Transverse colon (tissue), 4 donors: Measurements from ENCODE around the gene ZNF521.

Experiments
- EP300 ChIP-seq: sonication (generic); formaldehyde crosslinking; IDR thresholded peaks from one replicate; pipeline ENCODE4 v1.6.1; 2017; ENCODE audit warnings: antibody characterized with exemption, low read depth
- POLR2AphosphoS5 ChIP-seq, 3 donors: sonication (generic); formaldehyde crosslinking; IDR thresholded peaks; one replicate each; pipeline ENCODE4 v1.6.1; 2016; ENCODE audit warnings: antibody characterized with exemption in 3 of 3
- TF ChIP-seq, protein P1 (sequence below), 5 experiments: fragments of 200-600 bp in 3 of 5; fragments of 450-650 bp in 2 of 5; sonication (generic) in 3 of 5; IDR thresholded peaks; 1 replicate in 2 of 5; 2 replicates in 3 of 5; pipeline ENCODE4 v1.5.1; 2016 to 2017; ENCODE audit warnings: antibody characterized with exemption in 5 of 5, inconsistent platforms in 3 of 5, mild to moderate bottlenecking in 2 of 5, moderate library complexity in 1 of 5

DNA sequence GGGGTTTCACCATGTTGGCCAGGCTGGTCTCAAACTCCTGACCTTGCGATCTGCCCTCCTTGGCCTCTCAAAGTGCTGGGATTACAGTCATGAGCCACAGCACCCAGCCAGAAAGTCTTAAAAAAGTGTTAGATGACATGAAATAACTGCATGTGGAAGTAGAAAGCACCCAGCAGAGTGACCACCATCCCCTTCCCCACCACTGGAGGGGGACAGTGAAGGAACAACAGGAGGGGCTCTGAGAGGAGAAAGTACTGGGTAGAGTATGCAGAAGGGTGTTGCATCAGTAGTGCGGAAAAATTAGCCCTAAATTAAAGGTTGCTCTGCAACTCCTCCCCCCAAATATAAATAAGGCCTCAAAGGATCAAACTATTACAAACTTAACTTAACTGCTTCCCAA is 230.5 kb downstream of the ZNF521 start:
- TF ChIP-seq, protein P1, sequence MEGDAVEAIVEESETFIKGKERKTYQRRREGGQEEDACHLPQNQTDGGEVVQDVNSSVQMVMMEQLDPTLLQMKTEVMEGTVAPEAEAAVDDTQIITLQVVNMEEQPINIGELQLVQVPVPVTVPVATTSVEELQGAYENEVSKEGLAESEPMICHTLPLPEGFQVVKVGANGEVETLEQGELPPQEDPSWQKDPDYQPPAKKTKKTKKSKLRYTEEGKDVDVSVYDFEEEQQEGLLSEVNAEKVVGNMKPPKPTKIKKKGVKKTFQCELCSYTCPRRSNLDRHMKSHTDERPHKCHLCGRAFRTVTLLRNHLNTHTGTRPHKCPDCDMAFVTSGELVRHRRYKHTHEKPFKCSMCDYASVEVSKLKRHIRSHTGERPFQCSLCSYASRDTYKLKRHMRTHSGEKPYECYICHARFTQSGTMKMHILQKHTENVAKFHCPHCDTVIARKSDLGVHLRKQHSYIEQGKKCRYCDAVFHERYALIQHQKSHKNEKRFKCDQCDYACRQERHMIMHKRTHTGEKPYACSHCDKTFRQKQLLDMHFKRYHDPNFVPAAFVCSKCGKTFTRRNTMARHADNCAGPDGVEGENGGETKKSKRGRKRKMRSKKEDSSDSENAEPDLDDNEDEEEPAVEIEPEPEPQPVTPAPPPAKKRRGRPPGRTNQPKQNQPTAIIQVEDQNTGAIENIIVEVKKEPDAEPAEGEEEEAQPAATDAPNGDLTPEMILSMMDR (IDR thresholded peaks at IDR 0.05): no peak
- TF ChIP-seq POLR2AphosphoS5 (IDR thresholded peaks at IDR 0.05) (no peak), EP300 (no peak)
